ENCODE measurements around the gene DYNC1H1. TPM values are rescaled to one million over a fixed set of nuclear protein-coding genes. Genes with fewer than 3 reads are reported as not detected.

The DYNC1H1 gene
- 100 to 1,000 TPM; 287 to 411 (median 341) TPM for total RNA-seq
- 188 TPM for polyA plus RNA-seq
- long read RNA-seq, donor 1, partial matches to known transcripts = 279 of 291 reads
- long read RNA-seq, donor 1, other reads (novel, unspliced or antisense) = 10 of 291 reads
- long read RNA-seq, donor 2, partial matches to known transcripts = 36 of 44 reads
- long read RNA-seq, donor 2, other reads (novel, unspliced or antisense) = 7 of 44 reads
- long read RNA-seq, donor 3, transcript DYNC1H1-226 (13 exons, 2,163 nt) = major isoform, 5 of 381 reads
- long read RNA-seq, donor 3, partial matches to known transcripts = 360 of 381 reads
- long read RNA-seq, donor 3, other reads (novel, unspliced or antisense) = 15 of 381 reads
- long read RNA-seq, donor 4, partial matches to known transcripts = 48 of 58 reads
- long read RNA-seq, donor 4, other reads (novel, unspliced or antisense) = 7 of 58 reads

DNA sequence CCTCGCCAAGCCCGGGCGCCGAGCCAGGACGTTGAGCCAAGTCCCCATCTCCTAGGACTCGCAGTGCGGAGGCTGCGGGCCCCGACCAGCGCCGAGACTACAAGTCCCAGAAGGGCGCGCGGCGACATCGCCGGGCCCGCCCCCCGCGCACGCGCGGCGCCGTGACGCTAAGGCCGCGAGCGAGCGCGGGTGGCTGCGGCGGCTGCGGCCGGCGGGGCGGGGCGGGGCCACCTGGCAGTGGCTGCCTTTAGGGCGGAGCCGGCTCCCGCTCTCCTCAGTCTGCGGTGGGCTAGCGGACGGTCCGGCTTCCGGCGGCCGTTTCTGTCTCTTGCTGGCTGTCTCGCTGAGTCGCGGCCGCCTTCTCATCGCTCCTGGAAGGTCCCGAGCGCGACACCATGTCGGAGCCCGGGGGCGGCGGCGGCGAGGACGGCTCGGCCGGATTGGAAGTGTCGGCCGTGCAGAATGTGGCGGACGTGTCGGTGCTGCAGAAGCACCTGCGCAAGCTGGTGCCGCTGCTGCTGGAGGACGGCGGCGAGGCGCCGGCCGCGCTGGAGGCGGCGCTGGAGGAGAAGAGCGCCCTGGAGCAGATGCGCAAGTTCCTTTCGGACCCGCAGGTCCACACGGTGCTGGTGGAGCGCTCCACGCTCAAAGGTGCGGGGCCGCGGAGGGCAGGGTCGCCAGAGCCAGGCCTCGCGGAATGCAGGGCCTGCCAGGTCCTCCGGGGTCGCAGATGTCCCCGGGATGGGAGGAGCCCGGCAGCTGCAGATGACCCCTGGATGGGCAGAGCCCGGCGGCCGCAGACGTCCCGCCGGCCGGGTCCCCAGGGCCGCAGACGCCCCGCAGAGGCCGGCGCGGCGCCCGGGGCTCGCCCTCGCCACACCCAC, at the start of gene DYNC1H1:
TSS of gene DYNC1H1 (plus strand) at position 277 of the 884 bp plus-strand sequence. CDS start at position 396, 119 bp downstream.
- Histone ChIP-seq H3K27ac (ENCODE audit: low read length) (peak within 1 kb of the TSS; percentile 49), H3K4me3 (ENCODE audit: low read length) (peak within 1 kb of the TSS; percentile 69), H3K9me3 (ENCODE audit: control insufficient read depth, low read length) (no peaks in the 10 kb centered on the region), H3K4me1 (ENCODE audit: control insufficient read depth, insufficient read depth, low read length) (no peaks in the 10 kb centered on the region), H3K27me3 (ENCODE audit: control insufficient read depth, insufficient read depth) (no peaks in the 10 kb centered on the region)
- intact Hi-C loops (cut with DNase I) = loop anchor here in 1 of 4 donors (10.0 kb wide), 2 partner anchors 120 to 250 kb away; partner anchors contain the start of gene HSP90AA1
- DNase-seq (peak; percentile 98 to 99 (median 99)), ATAC-seq (peak; percentile 92 to 93)
- under 1% methylated on average over 115 of the region's 115 CpGs for WGBS

DNA sequence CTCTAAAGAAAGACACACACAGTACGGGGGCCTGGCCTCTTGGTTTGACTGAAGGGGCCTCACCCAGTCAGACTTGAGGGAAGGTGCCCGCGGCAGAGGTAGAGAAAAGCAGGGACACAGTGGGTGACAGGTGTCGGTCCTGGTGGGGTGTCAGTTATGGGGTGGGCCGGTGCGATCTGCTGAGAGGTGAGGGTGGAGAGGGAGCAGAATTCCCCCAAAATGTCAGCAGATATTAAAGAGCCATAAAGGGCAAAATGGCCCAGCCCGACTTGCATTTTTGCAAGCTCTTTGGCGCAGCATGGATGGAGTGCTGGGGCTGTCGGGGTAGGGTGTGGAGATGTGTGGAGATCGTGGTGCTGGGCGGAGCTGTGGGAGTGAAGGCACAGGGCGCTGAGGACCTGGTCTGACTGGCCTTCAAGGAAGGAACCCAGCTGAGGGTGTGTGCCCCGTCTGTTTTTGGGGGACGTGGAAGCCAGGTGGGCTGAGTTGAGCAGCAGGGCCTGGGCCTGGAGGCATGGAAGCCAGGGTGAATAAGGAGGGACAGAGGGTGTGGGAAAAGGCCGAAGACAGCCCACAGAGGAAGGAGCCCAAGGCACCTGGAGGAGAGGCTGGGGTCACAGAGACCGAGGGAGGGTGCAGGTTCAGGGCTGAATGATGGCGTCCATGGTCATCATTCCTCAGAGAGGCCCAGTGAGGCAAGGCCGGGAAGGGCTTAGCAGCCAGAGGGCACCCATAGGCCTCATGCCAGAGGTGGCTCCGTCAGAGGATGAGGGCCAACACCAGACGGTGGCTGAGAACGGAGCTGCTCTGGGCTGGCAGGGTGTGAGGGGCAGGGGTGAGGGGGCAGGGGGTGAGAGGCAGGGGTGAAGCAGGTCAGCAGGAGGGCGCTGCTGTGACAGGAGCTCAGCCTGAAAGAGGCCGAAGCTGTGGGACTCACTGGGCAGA, 48.2 kb upstream of the DYNC1H1 start:
- ATAC-seq = peak; percentile 33 to 42
- H3K27me3 ChIP-seq (ENCODE audit: control insufficient read depth, insufficient read depth) = no peaks in the 10 kb centered on the region
- H3K4me1 ChIP-seq (ENCODE audit: control insufficient read depth, insufficient read depth, low read length) = no peaks in the 10 kb centered on the region
- 91% methylated on average over 23 of the region's 23 CpGs for WGBS
- intact Hi-C loops (cut with DNase I) = no loop called here
- H3K4me3 ChIP-seq (ENCODE audit: low read length) = no peak overlapping the region
- H3K9me3 ChIP-seq (ENCODE audit: control insufficient read depth, low read length) = no peaks in the 10 kb centered on the region
- no peak for DNase-seq
- no peak overlapping the region for H3K27ac ChIP-seq (ENCODE audit: low read length)

DNA sequence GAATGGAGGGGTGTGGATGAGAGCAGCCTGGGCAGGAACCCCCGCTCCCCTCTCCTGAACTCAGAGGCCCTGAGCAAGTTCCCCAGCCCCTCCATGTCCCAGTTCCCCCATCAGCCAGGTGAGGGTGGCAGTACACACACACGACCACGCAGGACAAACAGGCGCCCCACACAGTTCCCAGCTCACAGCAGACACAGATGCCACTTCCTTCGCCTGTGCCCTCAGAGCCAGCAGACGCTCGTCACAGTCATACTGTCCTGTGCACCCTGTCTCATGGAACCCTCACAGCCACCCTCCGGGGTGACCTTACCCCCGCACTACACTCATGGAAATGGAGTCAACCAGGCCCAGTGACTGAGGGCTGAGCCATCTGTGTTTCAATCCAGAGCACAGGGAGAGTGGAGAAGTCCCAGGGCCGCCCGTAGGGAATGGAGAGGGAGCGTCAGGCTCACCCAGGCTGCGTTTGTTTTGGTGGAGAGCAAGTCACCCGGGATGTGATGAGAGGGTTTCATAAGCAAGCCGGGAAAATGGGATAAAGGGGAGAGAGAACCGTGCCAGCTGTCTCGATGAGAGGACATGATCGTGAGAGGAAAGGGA, 47.5 kb upstream of the DYNC1H1 start:
- intact Hi-C loops (cut with DNase I) = no loop called here
- no peaks in the 10 kb centered on the region for H3K9me3 ChIP-seq (ENCODE audit: control insufficient read depth, low read length)
- H3K27ac ChIP-seq (ENCODE audit: low read length) = no peak overlapping the region
- no peaks in the 10 kb centered on the region for H3K4me1 ChIP-seq (ENCODE audit: control insufficient read depth, insufficient read depth, low read length)
- peak; percentile 31 to 39 for ATAC-seq
- WGBS = 77% methylated on average over 18 of the region's 18 CpGs
- no peak for DNase-seq
- H3K27me3 ChIP-seq (ENCODE audit: control insufficient read depth, insufficient read depth) = no peaks in the 10 kb centered on the region
- no peak overlapping the region for H3K4me3 ChIP-seq (ENCODE audit: low read length)

DNA sequence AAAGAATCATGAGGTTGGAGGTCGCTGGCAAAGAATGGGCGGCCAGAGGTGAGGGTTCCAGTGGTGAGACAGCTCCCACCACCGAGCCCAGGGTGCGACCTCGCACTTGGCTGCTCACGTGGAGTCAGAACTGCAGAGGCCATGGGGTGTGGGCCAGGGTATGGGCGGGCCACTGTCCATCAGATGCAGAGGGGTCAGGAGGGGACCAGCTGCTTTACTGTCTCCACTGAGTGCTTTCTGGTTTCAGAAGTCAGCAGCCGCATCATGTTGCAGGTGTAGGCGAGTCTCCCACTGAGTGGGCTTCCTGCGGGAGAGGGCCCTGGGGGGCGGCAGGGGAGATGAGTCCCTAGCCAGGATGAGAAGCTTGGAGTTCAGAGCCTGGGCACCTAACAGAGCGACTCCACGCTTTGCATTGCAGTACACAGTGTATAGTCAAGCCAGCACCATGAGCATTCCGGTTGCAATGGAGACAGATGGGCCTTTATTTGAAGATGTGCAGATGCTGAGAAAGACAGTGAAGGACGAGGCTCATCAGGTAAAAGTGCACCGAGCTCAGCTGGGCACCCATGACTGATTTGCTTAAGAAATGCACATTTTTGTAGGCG, 46.9 kb upstream of the DYNC1H1 start:
- DNase-seq = no peak
- Histone ChIP-seq H3K27ac (ENCODE audit: low read length) (no peak overlapping the region), H3K4me1 (ENCODE audit: control insufficient read depth, insufficient read depth, low read length) (no peaks in the 10 kb centered on the region), H3K27me3 (ENCODE audit: control insufficient read depth, insufficient read depth) (no peaks in the 10 kb centered on the region), H3K4me3 (ENCODE audit: low read length) (no peak overlapping the region), H3K9me3 (ENCODE audit: control insufficient read depth, low read length) (no peaks in the 10 kb centered on the region)
- WGBS = 78% methylated on average over 17 of the region's 17 CpGs
- intact Hi-C loops (cut with DNase I) = no loop called here
- ATAC-seq = peak; percentile 34 to 35

DNA sequence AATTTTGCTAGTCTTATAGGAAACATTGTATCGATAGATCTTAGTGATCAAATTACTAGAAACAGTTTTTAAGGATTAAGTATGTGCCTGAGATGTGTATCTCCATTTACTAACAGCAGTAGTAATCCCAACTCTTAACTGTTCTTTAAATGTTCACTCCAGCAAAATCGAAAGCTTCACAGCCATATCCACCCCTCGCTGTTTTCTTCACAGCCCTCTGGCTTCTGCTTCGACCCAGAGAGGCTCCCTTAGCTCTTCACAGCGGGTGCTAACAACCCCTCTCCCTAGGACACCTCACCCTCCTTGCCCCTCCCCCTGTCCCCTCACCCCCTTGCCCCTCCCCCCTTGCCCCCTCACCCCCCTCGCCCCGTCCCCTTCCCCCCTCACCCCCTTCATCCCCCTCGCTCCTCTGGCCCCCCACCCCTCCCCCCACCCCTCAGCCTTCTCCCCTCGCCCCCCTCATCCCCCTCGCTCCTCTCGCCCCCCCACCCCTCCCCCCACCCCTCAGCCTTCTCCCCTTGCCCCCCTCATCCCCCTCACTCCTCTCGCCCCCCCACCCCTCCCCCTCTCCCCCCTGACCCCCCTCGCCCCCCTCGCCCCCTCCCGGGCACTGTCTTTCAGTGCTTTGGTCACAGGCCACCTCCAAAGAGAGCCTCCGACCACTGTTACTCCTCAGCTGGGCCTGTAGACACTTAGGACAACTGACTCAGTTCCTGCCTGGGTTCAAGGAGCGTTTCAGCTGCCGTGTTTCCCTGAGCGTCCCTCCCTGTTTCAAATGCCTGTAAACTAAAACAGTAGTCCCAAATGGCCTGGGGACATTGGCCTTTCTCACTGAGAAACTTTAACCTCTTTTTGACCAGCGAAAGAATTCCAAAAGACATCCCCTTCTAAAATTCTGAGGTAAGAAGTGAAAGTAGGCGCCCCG, 46.0 kb upstream of the DYNC1H1 start:
- no peak for ATAC-seq
- no peak overlapping the region for H3K27ac ChIP-seq (ENCODE audit: low read length)
- H3K27me3 ChIP-seq (ENCODE audit: control insufficient read depth, insufficient read depth) = no peaks in the 10 kb centered on the region
- intact Hi-C loops (cut with DNase I) = no loop called here
- no peak overlapping the region for H3K4me3 ChIP-seq (ENCODE audit: low read length)
- no peak for DNase-seq
- 77% methylated on average over 18 of the region's 22 CpGs for WGBS
- H3K4me1 ChIP-seq (ENCODE audit: control insufficient read depth, insufficient read depth, low read length) = no peaks in the 10 kb centered on the region
- H3K9me3 ChIP-seq (ENCODE audit: control insufficient read depth, low read length) = no peaks in the 10 kb centered on the region

DNA sequence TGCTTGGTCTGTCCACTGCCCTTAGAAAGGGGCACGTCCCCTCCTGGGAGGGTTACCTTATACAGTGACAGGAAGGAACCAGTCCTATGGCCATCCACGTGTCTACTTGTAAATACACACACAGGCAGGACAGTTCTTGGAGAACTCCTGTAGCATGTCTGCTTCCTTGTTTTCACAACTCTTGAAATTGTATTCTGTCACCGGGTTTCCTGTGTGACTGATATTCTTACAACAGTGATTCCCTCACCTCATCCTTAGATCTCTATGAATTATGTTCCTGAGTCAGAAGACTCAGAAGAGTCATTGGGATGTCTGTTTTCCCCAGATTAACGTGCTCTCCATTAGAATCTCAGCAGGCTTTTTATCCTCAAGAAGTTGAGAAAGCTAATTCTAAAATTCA, 44.1 kb upstream of the DYNC1H1 start:
- DNase-seq (no peak), ATAC-seq (no peak)
- no peaks in the 10 kb centered on the region for H3K9me3 ChIP-seq (ENCODE audit: control insufficient read depth, low read length)
- no peaks in the 10 kb centered on the region for H3K4me1 ChIP-seq (ENCODE audit: control insufficient read depth, insufficient read depth, low read length)
- no peak overlapping the region for H3K4me3 ChIP-seq (ENCODE audit: low read length)
- H3K27me3 ChIP-seq (ENCODE audit: control insufficient read depth, insufficient read depth) = no peaks in the 10 kb centered on the region
- intact Hi-C loops (cut with DNase I) = loop anchor here in 1 of 4 donors (10.0 kb wide), 1 partner anchor 145 kb away; no protein-coding TSS in a partner anchor
- WGBS = 73% methylated on average over 4 of the region's 4 CpGs
- no peak overlapping the region for H3K27ac ChIP-seq (ENCODE audit: low read length)

DNA sequence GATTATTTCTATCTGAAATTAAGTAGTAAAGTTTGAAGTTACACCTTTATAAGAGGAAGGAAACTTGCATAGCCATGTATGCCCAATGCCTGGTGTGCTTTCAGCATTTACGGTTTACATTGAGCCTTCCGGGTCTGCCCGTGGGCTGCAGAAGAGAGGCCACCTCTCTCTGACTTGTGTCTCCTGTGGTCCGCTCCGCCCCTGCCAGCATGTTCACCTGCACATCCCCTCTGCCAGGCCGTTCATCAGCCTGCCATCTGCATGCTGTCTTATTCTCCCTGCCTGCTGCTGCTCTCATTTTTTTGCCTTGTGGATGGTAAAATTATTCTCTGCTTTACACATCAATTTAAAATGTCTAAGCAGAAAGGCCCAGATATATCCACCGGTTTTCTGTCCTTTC, 41.5 kb upstream of the DYNC1H1 start:
- Histone ChIP-seq H3K4me3 (ENCODE audit: low read length) (no peak overlapping the region), H3K27me3 (ENCODE audit: control insufficient read depth, insufficient read depth) (no peaks in the 10 kb centered on the region), H3K9me3 (ENCODE audit: control insufficient read depth, low read length) (no peaks in the 10 kb centered on the region), H3K27ac (ENCODE audit: low read length) (no peak overlapping the region), H3K4me1 (ENCODE audit: control insufficient read depth, insufficient read depth, low read length) (no peaks in the 10 kb centered on the region)
- no peak for DNase-seq
- WGBS = 89% methylated on average over 7 of the region's 7 CpGs
- intact Hi-C loops (cut with DNase I) = loop anchor here in 1 of 4 donors (10.0 kb wide), 1 partner anchor 148 kb away; no protein-coding TSS in a partner anchor
- no peak for ATAC-seq

DNA sequence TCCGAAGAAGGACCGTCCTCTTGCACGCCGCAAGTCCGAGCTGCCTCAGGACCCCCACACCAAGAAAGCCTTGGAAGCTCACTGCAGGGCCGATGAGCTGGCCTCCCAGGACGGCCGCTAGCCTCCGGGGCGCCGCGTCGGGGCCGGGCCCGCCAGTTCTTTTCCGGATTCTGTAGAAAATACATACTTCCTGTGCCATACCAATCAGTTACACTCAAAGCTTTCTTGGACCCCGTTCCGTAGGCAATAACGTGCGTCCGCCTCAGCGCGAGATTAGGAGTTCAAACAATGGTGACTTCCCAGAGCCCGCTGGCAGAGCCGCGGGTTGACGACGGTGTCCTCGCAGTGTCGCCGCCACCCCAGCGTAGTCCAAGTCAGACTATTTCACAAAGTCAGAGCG, 39.2 kb upstream of the DYNC1H1 start:
- no peaks in the 10 kb centered on the region for H3K9me3 ChIP-seq (ENCODE audit: control insufficient read depth, low read length)
- H3K4me3 ChIP-seq (ENCODE audit: low read length) = no peak overlapping the region
- DNase-seq (no peak), ATAC-seq (no peak)
- no peak overlapping the region for H3K27ac ChIP-seq (ENCODE audit: low read length)
- no peaks in the 10 kb centered on the region for H3K27me3 ChIP-seq (ENCODE audit: control insufficient read depth, insufficient read depth)
- WGBS = 97% methylated on average over 33 of the region's 33 CpGs
- intact Hi-C loops (cut with DNase I) = loop anchor here in 1 of 4 donors (10.0 kb wide), 1 partner anchor 150 kb away; no protein-coding TSS in a partner anchor
- peaks cover 2% of the 10 kb centered on the region for H3K4me1 ChIP-seq (ENCODE audit: control insufficient read depth, insufficient read depth, low read length)

DNA sequence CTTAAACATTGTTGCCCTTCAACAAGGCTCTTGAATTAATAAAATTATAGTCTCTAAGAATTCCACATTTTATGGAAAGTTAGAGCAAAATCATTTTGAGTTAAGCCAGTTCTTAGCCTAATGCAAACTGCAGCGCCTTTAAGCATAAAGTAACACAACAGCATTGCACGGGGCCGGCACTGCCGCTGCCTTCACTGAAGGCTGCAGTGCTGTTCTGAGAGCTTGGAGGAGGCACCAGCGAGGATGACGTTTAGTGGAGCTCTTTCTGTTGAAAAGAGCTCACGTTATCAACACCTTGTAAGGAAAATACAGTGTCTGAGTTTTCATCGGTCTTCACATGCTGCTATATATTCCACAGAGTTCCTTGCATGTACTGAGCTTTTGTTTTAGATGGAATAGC, 38.3 kb upstream of the DYNC1H1 start:
- 63% methylated on average over 8 of the region's 8 CpGs for WGBS
- H3K27me3 ChIP-seq (ENCODE audit: control insufficient read depth, insufficient read depth) = no peaks in the 10 kb centered on the region
- H3K4me3 ChIP-seq (ENCODE audit: low read length) = no peak overlapping the region
- intact Hi-C loops (cut with DNase I) = loop anchor here in 1 of 4 donors (10.0 kb wide), 1 partner anchor 151 kb away; no protein-coding TSS in a partner anchor
- ATAC-seq (no peak), DNase-seq (no peak)
- H3K4me1 ChIP-seq (ENCODE audit: control insufficient read depth, insufficient read depth, low read length) = peaks cover 2% of the 10 kb centered on the region
- H3K27ac ChIP-seq (ENCODE audit: low read length) = no peak overlapping the region
- H3K9me3 ChIP-seq (ENCODE audit: control insufficient read depth, low read length) = no peaks in the 10 kb centered on the region
